ELF-1 (cell line): ENCODE data around the gene OTUB2.

Experiments
- DNase-seq: peaks from one replicate; pipeline ENCODE4 v3.0.0-alpha.2; 2016; ENCODE audit warnings: low read depth, low spot score

OTUB2 gene

GRCh38 chr14:94021001-94021400, 5.1 kb upstream of the OTUB2 start:
- DNase-seq: no peak

GRCh38 chr14:94021416-94022157, 4.6 kb upstream of the OTUB2 start:
- no peak for DNase-seq

- no peak for DNase-seq
Observed at GRCh38 chr14:94022532-94023411, 3.4 kb upstream of the OTUB2 start.

- DNase-seq: no peak
Observed at GRCh38 chr14:94024549-94024948, 1.6 kb upstream of the OTUB2 start.

GRCh38 chr14:94025720-94026119, 420 bp upstream of the OTUB2 start:
- DNase-seq: no peak

- no peak for DNase-seq
Observed at GRCh38 chr14:94026889-94027469, 839 bp downstream of the OTUB2 start.

- DNase-seq: no peak
Observed at GRCh38 chr14:94027566-94028449, 1.7 kb downstream of the OTUB2 start.

GRCh38 chr14:94028450-94028826, 2.3 kb downstream of the OTUB2 start:
- DNase-seq: no peak

GRCh38 chr14:94029265-94029664, 3.1 kb downstream of the OTUB2 start:
- no peak for DNase-seq

- no peak for DNase-seq
Observed at GRCh38 chr14:94029671-94030203, 3.6 kb downstream of the OTUB2 start.

- DNase-seq: no peak
Observed at GRCh38 chr14:94030571-94030970, 4.4 kb downstream of the OTUB2 start.

GRCh38 chr14:94031161-94031882, 5.2 kb downstream of the OTUB2 start:
- DNase-seq: no peak

- no peak for DNase-seq
Observed at GRCh38 chr14:94031883-94032279, 5.7 kb downstream of the OTUB2 start.

- no peak for DNase-seq
Observed at GRCh38 chr14:94034886-94035285, 8.7 kb downstream of the OTUB2 start.

GRCh38 chr14:94036313-94037167, 10.4 kb downstream of the OTUB2 start:
- peak; percentile 92 for DNase-seq

- no peak for DNase-seq
Observed at GRCh38 chr14:94037954-94038353, 11.8 kb downstream of the OTUB2 start.

- no peak for DNase-seq
Observed at GRCh38 chr14:94038510-94038909, 12.4 kb downstream of the OTUB2 start.

GRCh38 chr14:94038921-94039629, 12.9 kb downstream of the OTUB2 start:
- DNase-seq: no peak

- DNase-seq: no peak
Observed at GRCh38 chr14:94040247-94040646, 14.1 kb downstream of the OTUB2 start.
